PC-3 (cell line): ENCODE results near the gene NRAP.

Experiments
- EZH2 ChIP-seq: fragments of 300-600 bp; sonication (generic); IDR thresholded peaks from one replicate; pipeline ENCODE4 v1.6.1; 2017; ENCODE audit warnings: antibody characterized with exemption, mild to moderate bottlenecking, low read length; ENCODE audit not compliant: unreplicated experiment
- EZH2phosphoT487 ChIP-seq: fragments of 300-600 bp; sonication (generic); IDR thresholded peaks from 2 replicates; pipeline ENCODE4 v1.6.1; 2018; ENCODE audit warnings: mild to moderate bottlenecking, antibody characterized with exemption, low read length, borderline replicate concordance
- TF ChIP-seq, protein P1 (sequence below): fragments of 300-600 bp; sonication (generic); conservative IDR thresholded peaks from 2 replicates; pipeline ENCODE4 v1.5.1; 2017; ENCODE audit warnings: antibody characterized with exemption, low read depth, mild to moderate bottlenecking, low read length

- TF ChIP-seq, protein P1, sequence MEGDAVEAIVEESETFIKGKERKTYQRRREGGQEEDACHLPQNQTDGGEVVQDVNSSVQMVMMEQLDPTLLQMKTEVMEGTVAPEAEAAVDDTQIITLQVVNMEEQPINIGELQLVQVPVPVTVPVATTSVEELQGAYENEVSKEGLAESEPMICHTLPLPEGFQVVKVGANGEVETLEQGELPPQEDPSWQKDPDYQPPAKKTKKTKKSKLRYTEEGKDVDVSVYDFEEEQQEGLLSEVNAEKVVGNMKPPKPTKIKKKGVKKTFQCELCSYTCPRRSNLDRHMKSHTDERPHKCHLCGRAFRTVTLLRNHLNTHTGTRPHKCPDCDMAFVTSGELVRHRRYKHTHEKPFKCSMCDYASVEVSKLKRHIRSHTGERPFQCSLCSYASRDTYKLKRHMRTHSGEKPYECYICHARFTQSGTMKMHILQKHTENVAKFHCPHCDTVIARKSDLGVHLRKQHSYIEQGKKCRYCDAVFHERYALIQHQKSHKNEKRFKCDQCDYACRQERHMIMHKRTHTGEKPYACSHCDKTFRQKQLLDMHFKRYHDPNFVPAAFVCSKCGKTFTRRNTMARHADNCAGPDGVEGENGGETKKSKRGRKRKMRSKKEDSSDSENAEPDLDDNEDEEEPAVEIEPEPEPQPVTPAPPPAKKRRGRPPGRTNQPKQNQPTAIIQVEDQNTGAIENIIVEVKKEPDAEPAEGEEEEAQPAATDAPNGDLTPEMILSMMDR: no peak
- TF ChIP-seq EZH2phosphoT487 (no peak), EZH2 (no peak)
These were observed 44.4 kb downstream of the NRAP start for GRCh38 chr10:113619401-113619800.
